OCI-LY7 (cell line): ENCODE measurements around the gene PEMT. TPM values are rescaled to one million over a fixed set of nuclear protein-coding genes. Genes with fewer than 3 reads are reported as not detected.

ENCODE experiments used
- BruUV-seq: library from RNA; stranded (reverse); fragments of 400-500 nt; replicated peaks from 2 replicates; lab custom pipeline; 2021; lab: Mats Ljungman, UMichigan
- CTCF ChIA-PET: fragments of 300-600 bp; sonication (Branson Sonifier 250); formaldehyde crosslinking; loops from one replicate; lab custom pipeline; 2022; ENCODE audit warnings: antibody characterized with exemption; ENCODE audit not compliant: unreplicated experiment; lab: Charles Lee
- POLR2A ChIA-PET: fragments of 300-600 bp; sonication (Branson Sonifier 250); formaldehyde crosslinking; loops from one replicate; lab custom pipeline; 2022; ENCODE audit warnings: antibody characterized with exemption; lab: Charles Lee
- DNase-seq: peaks from one replicate; pipeline ENCODE4 v3.0.0-alpha.2; 2015; ENCODE audit warnings: low spot score
- H2AFZ ChIP-seq: fragments of 200-600 bp; sonication (generic), shearing (Covaris generic); 2 replicates; pipeline ENCODE4 v1.6.1; 2014; ENCODE audit warnings: mild to moderate bottlenecking, antibody characterized with exemption, low read length, moderate library complexity
- H3K27ac ChIP-seq: fragments of 200-600 bp; sonication (generic); 2 replicates; pipeline ENCODE4 v1.5.1; 2014; ENCODE audit warnings: mixed run types, low read depth, mild to moderate bottlenecking, moderate library complexity, low read length, inconsistent platforms; ENCODE audit not compliant: poor library complexity, severe bottlenecking
- H3K36me3 ChIP-seq: fragments of 200-600 bp; sonication (generic); 2 replicates; pipeline ENCODE4 v1.6.1; 2014; ENCODE audit warnings: mild to moderate bottlenecking, antibody characterized with exemption, low read length, moderate library complexity, mixed read lengths; ENCODE audit not compliant: insufficient read depth
- H3K4me1 ChIP-seq: fragments of 200-600 bp; sonication (generic); 2 replicates; pipeline ENCODE4 v1.5.1; 2014; ENCODE audit warnings: mild to moderate bottlenecking, low read length; ENCODE audit not compliant: insufficient read depth, poor library complexity, severe bottlenecking
- H3K4me2 ChIP-seq: fragments of 200-600 bp; sonication (generic); 2 replicates; pipeline ENCODE4 v1.6.1; 2014; ENCODE audit warnings: mild to moderate bottlenecking, low read length
- H3K4me3 ChIP-seq: fragments of 200-600 bp; sonication (generic); 2 replicates; pipeline ENCODE4 v1.5.1; 2014; ENCODE audit warnings: mild to moderate bottlenecking, low read depth, low read length; ENCODE audit not compliant: poor library complexity, severe bottlenecking
- H3K79me2 ChIP-seq: fragments of 200-600 bp; sonication (generic); 2 replicates; pipeline ENCODE4 v1.6.1; 2016; ENCODE audit warnings: low read depth, mild to moderate bottlenecking, low read length, moderate library complexity, mixed read lengths; ENCODE audit not compliant: insufficient read depth
- H3K9me2 ChIP-seq: fragments of 200-600 bp; sonication (generic); 2 replicates; pipeline ENCODE4 v1.6.1; 2016; ENCODE audit warnings: mild to moderate bottlenecking, low read length, mixed read lengths; ENCODE audit not compliant: insufficient read depth
- H3K9me3 ChIP-seq: fragments of 200-600 bp; sonication (generic); 2 replicates; pipeline ENCODE4 v1.6.1; 2014; ENCODE audit warnings: mild to moderate bottlenecking, mixed run types, low read length, mixed read lengths
- H4K20me1 ChIP-seq: fragments of 200-600 bp; sonication (generic); 2 replicates; pipeline ENCODE4 v1.6.1; 2014; ENCODE audit warnings: mild to moderate bottlenecking, antibody characterized with exemption, low read length, moderate library complexity, mixed read lengths; ENCODE audit not compliant: insufficient read depth
- CTCF ChIP-seq: fragments of 200-600 bp; sonication (generic); conservative IDR thresholded peaks from 2 replicates; pipeline ENCODE4 v1.5.1; 2014; ENCODE audit warnings: mild to moderate bottlenecking, antibody characterized with exemption, low read length, moderate library complexity, mixed read lengths
- EZH2phosphoT487 ChIP-seq: fragments of 200-600 bp; sonication (generic); IDR thresholded peaks from 2 replicates; pipeline ENCODE4 v1.6.1; 2018; ENCODE audit warnings: low read depth, borderline replicate concordance, mild to moderate bottlenecking, mixed run types, antibody characterized with exemption, low read length, moderate library complexity, mixed read lengths
- intact Hi-C: fragments of 100-400 bp; cut with micrococcal nuclease; formaldehyde crosslinking; loops from one replicate; pipeline ENCODE4 v1.10.0; 2022; ENCODE audit not compliant: unreplicated experiment
- total RNA-seq, 2 experiments: library from RNA; depleted of rRNA in 1 of 2; stranded (reverse); fragments of >200 nt in 1 of 2; shearing (Covaris generic) in 1 of 2; gene quantifications; 2 replicates each; pipeline ENCODE4 v1.2.3, GENCODE V29; 2014 to 2022

Gene PEMT
- total RNA-seq, 2 experiments from 2014 or later: 27.3 to 53.5 TPM

GRCh38 chr17:17533901-17534441, 57.5 kb downstream of the PEMT start:
- TF ChIP-seq EZH2phosphoT487: no peak
- no peak for TF ChIP-seq CTCF

GRCh38 chr17:17532991-17533390, 58.5 kb downstream of the PEMT start:
- H3K27ac ChIP-seq: no peak overlapping the region
- H3K4me2 ChIP-seq: no peak overlapping the region
- H3K4me3 ChIP-seq: no peak overlapping the region
- intact Hi-C loops: no loop called here
- no TSS peak for BruUV-seq
- no peaks in the 10 kb centered on the region; the same call in 1 of the 2 replicates for H4K20me1 ChIP-seq
- CTCF ChIA-PET: no interaction called here
- no peaks in the 10 kb centered on the region for H3K79me2 ChIP-seq
- DNase-seq: no peak
- no peaks in the 10 kb centered on the region for H3K36me3 ChIP-seq
- no peak overlapping the region for H2AFZ ChIP-seq
- H3K9me2 ChIP-seq: no peaks in the 10 kb centered on the region
- no peaks in the 10 kb centered on the region for H3K4me1 ChIP-seq
- H3K9me3 ChIP-seq: no peaks in the 10 kb centered on the region
- POLR2A ChIA-PET: no interaction called here
- TF ChIP-seq EZH2phosphoT487: no peak
- no peak for TF ChIP-seq CTCF

More at GRCh38 chr17:17533901-17534441, 57.5 kb downstream of the PEMT start:
- Histone ChIP-seq H3K9me2 (no peaks in the 10 kb centered on the region), H3K4me1 (no peaks in the 10 kb centered on the region), H2AFZ (no peak overlapping the region), H4K20me1 (no peaks in the 10 kb centered on the region; the same call in 1 of the 2 replicates), H3K27ac (no peak overlapping the region), H3K36me3 (no peaks in the 10 kb centered on the region), H3K4me3 (no peak overlapping the region), H3K4me2 (no peak overlapping the region), H3K9me3 (no peaks in the 10 kb centered on the region), H3K79me2 (no peaks in the 10 kb centered on the region)
- no TSS peak for BruUV-seq
- ChIA-PET POLR2A (no interaction called here), CTCF (interaction anchor here (0.7 kb wide), 1 partner anchor 106 kb away, joined by 3 read pairs; no protein-coding TSS in a partner anchor)
- intact Hi-C loops: no loop called here
- no peak for DNase-seq

GRCh38 chr17:17531156-17531555, 60.4 kb downstream of the PEMT start:
- Histone ChIP-seq H3K9me2 (no peaks in the 10 kb centered on the region), H3K79me2 (no peaks in the 10 kb centered on the region), H3K36me3 (no peaks in the 10 kb centered on the region), H3K4me1 (no peaks in the 10 kb centered on the region), H3K27ac (no peak overlapping the region), H3K4me3 (no peak overlapping the region), H2AFZ (no peak overlapping the region), H3K9me3 (no peaks in the 10 kb centered on the region), H4K20me1 (no peaks in the 10 kb centered on the region; the same call in 1 of the 2 replicates), H3K4me2 (no peak overlapping the region)
- ChIA-PET POLR2A (no interaction called here), CTCF (no interaction called here)
- intact Hi-C loops: no loop called here
- no peak for TF ChIP-seq EZH2phosphoT487
- TF ChIP-seq CTCF: no peak
- no peak for DNase-seq
- no TSS peak for BruUV-seq
